OCI-LY3 (cell line): ENCODE results near the gene CLIP2.
"Not testable (repeated sequence)": the region's sequence is repeated elsewhere in the genome, so short reads cannot be mapped to it uniquely, and the experiment has no call there.

Experiments used
- H2AFZ ChIP-seq: fragments of 200-600, 300-600 bp; shearing (Covaris generic); 2 replicates; pipeline ENCODE4 v1.6.0; 2014; ENCODE audit warnings: antibody characterized with exemption, low read depth, low read length
- H3K27ac ChIP-seq: fragments of 200-600, 300-600 bp; sonication (generic); 2 replicates; pipeline ENCODE4 v1.5.1; 2014; ENCODE audit warnings: mild to moderate bottlenecking, low read length, moderate library complexity, mixed read lengths
- H3K27me3 ChIP-seq: fragments of 200-600, 300-600 bp; sonication (generic); 2 replicates; pipeline ENCODE4 v1.6.1; 2014; ENCODE audit warnings: low read depth, low read length, mixed read lengths
- H3K36me3 ChIP-seq: fragments of 200-600, 300-600 bp; sonication (generic); replicated peaks from 2 replicates; pipeline ENCODE3; 2014; ENCODE audit warnings: low read depth, low read length, mixed read lengths
- H3K4me1 ChIP-seq: fragments of 300-600, 200-600 bp; sonication (generic); 2 replicates; pipeline ENCODE4 v1.6.1; 2014; ENCODE audit warnings: low read length, mixed read lengths
- H3K4me2 ChIP-seq: fragments of 200-600, 300-600 bp; sonication (generic); 2 replicates; pipeline ENCODE4 v1.6.1; 2014; ENCODE audit warnings: low read length, mixed read lengths
- H3K4me3 ChIP-seq: fragments of 300-600, 200-600 bp; sonication (generic); 2 replicates; pipeline ENCODE4 v1.5.1; 2014; ENCODE audit warnings: antibody characterized with exemption, mild to moderate bottlenecking, low read length, moderate library complexity
- H3K79me2 ChIP-seq: fragments of 300-600, 200-600 bp; shearing (Covaris generic); 2 replicates; pipeline ENCODE4 v1.6.1; 2014; ENCODE audit warnings: mild to moderate bottlenecking, low read length, mixed read lengths
- H3K9ac ChIP-seq: fragments of 300-600, 200-600 bp; shearing (Covaris generic); 2 replicates; pipeline ENCODE4 v1.6.0; 2014; ENCODE audit warnings: mild to moderate bottlenecking, low read length, moderate library complexity
- H3K9me3 ChIP-seq: fragments of 200-600, 300-600 bp; shearing (Covaris generic); 2 replicates; pipeline ENCODE4 v1.6.1; 2014; ENCODE audit warnings: low read length, mixed read lengths; ENCODE audit not compliant: insufficient read depth
- H4K20me1 ChIP-seq: fragments of 200-600, 300-600 bp; sonication (generic); 2 replicates; pipeline ENCODE4 v1.6.1; 2016; ENCODE audit warnings: low read length, mixed read lengths; ENCODE audit not compliant: insufficient read depth
- EZH2phosphoT487 ChIP-seq: fragments of 200-600 bp; shearing (Covaris generic); IDR thresholded peaks from 2 replicates; pipeline ENCODE4 v1.6.1; 2018; ENCODE audit warnings: antibody characterized with exemption, mixed run types, low read depth
- TF ChIP-seq, protein P1 (sequence below): fragments of 200-600, 300-600 bp; sonication (generic); IDR thresholded peaks from 2 replicates; pipeline ENCODE4 v1.5.1; 2014; ENCODE audit warnings: antibody characterized with exemption, low read length, low read depth

The CLIP2 gene

DNA sequence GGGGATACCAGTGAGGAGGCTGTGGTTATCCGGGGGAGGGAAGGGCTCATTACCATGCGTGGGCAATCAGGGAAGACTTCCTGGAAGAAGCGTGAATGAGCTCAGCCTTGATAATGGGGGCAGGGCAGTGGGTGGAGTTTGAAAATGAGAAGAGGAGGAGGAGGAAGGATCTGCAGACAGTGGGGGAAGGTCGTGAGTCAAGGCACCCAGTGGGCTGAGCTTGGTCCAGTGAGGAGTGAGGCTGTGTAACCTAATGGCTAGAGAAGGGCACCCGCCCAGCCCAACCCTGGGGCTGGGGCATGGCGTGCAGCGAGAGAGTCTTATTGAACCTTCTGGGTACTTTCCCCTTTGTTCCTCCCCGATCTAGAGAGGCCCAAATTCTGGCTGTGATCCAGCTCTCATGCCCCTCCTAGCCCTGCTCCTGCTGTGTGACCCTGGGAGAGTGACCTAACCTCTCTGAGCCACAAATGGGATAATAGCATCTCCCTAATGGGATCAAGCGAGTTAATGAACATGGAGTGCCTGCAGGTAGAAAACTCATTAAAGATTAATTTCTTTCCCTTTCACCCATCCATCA is 31.5 kb downstream of the CLIP2 start:
- Histone ChIP-seq H3K4me1 (peaks cover 37% of the 10 kb centered on the region), H3K79me2 (peaks cover 5% of the 10 kb centered on the region; the same call in 1 of the 2 replicates), H3K36me3 (peaks cover 22% of the 10 kb centered on the region), H3K27ac (peak overlapping the region; percentile 26; the same call in 1 of the 2 replicates), H3K4me3 (peak overlapping the region; percentile 49), H3K9ac (peak overlapping the region; percentile 31; the same call in 1 of the 2 replicates), H4K20me1 (no peaks in the 10 kb centered on the region), H3K4me2 (peak overlapping the region; percentile 54), H3K9me3 (no peaks in the 10 kb centered on the region), H2AFZ (peak overlapping the region; percentile 43; the same call in 1 of the 2 replicates), H3K27me3 (no peaks in the 10 kb centered on the region)
- TF ChIP-seq EZH2phosphoT487 = no peak
- TF ChIP-seq, protein P1, sequence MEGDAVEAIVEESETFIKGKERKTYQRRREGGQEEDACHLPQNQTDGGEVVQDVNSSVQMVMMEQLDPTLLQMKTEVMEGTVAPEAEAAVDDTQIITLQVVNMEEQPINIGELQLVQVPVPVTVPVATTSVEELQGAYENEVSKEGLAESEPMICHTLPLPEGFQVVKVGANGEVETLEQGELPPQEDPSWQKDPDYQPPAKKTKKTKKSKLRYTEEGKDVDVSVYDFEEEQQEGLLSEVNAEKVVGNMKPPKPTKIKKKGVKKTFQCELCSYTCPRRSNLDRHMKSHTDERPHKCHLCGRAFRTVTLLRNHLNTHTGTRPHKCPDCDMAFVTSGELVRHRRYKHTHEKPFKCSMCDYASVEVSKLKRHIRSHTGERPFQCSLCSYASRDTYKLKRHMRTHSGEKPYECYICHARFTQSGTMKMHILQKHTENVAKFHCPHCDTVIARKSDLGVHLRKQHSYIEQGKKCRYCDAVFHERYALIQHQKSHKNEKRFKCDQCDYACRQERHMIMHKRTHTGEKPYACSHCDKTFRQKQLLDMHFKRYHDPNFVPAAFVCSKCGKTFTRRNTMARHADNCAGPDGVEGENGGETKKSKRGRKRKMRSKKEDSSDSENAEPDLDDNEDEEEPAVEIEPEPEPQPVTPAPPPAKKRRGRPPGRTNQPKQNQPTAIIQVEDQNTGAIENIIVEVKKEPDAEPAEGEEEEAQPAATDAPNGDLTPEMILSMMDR = no peak

- Histone ChIP-seq H3K36me3 (peaks cover 18% of the 10 kb centered on the region), H3K4me1 (peaks cover 27% of the 10 kb centered on the region)
- H3K27ac ChIP-seq, H3K27me3 ChIP-seq, H2AFZ ChIP-seq, H3K4me2 ChIP-seq, H3K79me2 ChIP-seq, H3K9me3 ChIP-seq, H3K9ac ChIP-seq, H3K4me3 ChIP-seq, H4K20me1 ChIP-seq: not testable (repeated sequence)
These were observed 33.7 kb downstream of the CLIP2 start for GRCh38 chr7:74322892-74323291.

DNA sequence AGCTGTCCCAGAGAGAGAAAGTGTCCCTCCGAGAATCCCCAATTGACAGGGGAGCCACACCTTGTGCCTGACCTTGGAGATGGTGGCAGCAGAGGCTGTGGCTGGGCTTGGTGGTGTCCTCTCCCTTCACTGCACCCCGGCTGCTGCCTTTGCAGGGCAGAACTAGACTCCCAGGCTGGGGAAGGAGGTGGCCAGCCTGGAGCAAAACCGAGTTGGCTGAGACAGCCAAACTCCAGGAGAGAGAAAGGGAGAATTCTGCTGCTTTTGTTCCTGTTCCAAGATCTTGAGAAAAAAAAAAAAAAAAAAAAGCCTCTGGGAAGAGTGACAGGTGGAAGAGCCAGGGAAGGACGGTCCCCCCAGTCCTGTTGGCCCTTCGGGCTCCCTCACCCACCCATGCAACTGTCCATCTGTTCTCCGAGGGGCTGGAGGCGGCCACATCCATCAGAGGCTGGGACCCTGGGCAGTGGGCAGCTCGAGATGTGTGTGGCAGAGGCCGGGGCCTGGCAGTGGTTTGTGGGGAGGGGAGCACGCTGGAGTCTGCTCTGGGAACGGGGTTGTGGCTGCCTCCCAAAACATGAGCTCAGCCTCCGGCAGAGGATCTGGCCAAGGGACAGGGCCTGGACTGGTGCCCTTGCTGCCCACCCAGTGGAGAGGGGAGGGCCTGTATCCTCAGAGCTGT is 35.5 kb downstream of the CLIP2 start:
- Histone ChIP-seq H3K27me3 (no peaks in the 10 kb centered on the region), H2AFZ (no peak overlapping the region), H4K20me1 (no peaks in the 10 kb centered on the region), H3K4me1 (peaks cover 14% of the 10 kb centered on the region), H3K9me3 (no peaks in the 10 kb centered on the region), H3K4me2 (no peak overlapping the region), H3K9ac (no peak overlapping the region), H3K27ac (no peak overlapping the region), H3K36me3 (peaks cover 10% of the 10 kb centered on the region), H3K4me3 (no peak overlapping the region), H3K79me2 (no peaks in the 10 kb centered on the region; the same call in 1 of the 2 replicates)
- TF ChIP-seq EZH2phosphoT487 = no peak
- TF ChIP-seq, protein P1 = no peak

- Histone ChIP-seq H3K9me3 (no peaks in the 10 kb centered on the region), H3K27ac (no peak overlapping the region), H3K79me2 (no peaks in the 10 kb centered on the region), H3K36me3 (peaks cover 10% of the 10 kb centered on the region), H3K9ac (no peak overlapping the region), H2AFZ (no peak overlapping the region), H3K4me1 (peaks cover 10% of the 10 kb centered on the region), H3K27me3 (no peaks in the 10 kb centered on the region), H3K4me3 (no peak overlapping the region), H3K4me2 (no peak overlapping the region), H4K20me1 (no peaks in the 10 kb centered on the region)
- TF ChIP-seq, protein P1 = no peak
- TF ChIP-seq EZH2phosphoT487 = no peak
These were observed 36.0 kb downstream of the CLIP2 start for GRCh38 chr7:74325210-74325565.
